GM21576 (cell line): ENCODE results near the gene SCFD2.
"Not testable (repeated sequence)": the region's sequence is repeated elsewhere in the genome, so short reads cannot be mapped to it uniquely, and the experiment has no call there.

Experiments used
- ATAC-seq: cut with Tn5 transposase; IDR thresholded peaks from one replicate; pipeline ENCODE4 v1.9.1; 2021; ENCODE audit warnings: mild to moderate bottlenecking, moderate library complexity; ENCODE audit not compliant: unreplicated experiment

The SCFD2 gene

GRCh38 chr4:52841682-52842456 is 524.0 kb downstream of the SCFD2 start:
- no peak for ATAC-seq

- ATAC-seq, result no peak
Observed at GRCh38 chr4:52840531-52841370, 525.1 kb downstream of the SCFD2 start.

- no peak for ATAC-seq
Observed at GRCh38 chr4:52838729-52839586, 526.9 kb downstream of the SCFD2 start.

- ATAC-seq, result no peak
Observed at GRCh38 chr4:52837716-52838558, 527.9 kb downstream of the SCFD2 start.

- ATAC-seq, result no peak
Observed at GRCh38 chr4:52836678-52837077, 529.2 kb downstream of the SCFD2 start.

- ATAC-seq, result no peak
Observed at GRCh38 chr4:52836120-52836519, 529.7 kb downstream of the SCFD2 start.

GRCh38 chr4:52834641-52835456 is 531.0 kb downstream of the SCFD2 start:
- not testable (repeated sequence) for ATAC-seq

- no peak for ATAC-seq
Observed at GRCh38 chr4:52833941-52834525, 531.8 kb downstream of the SCFD2 start.

- ATAC-seq, result no peak
Observed at GRCh38 chr4:52825460-52826090, 540.3 kb downstream of the SCFD2 start.

GRCh38 chr4:52824603-52825459 is 541.0 kb downstream of the SCFD2 start:
- ATAC-seq, result no peak

- ATAC-seq, result no peak
Observed at GRCh38 chr4:52824270-52824602, 541.6 kb downstream of the SCFD2 start.

GRCh38 chr4:52823702-52824092 is 542.2 kb downstream of the SCFD2 start:
- ATAC-seq, result no peak
